HL-60 (cell line): ENCODE measurements around the gene SPOP.

Experiments
- DNase-seq, 2 experiments: peaks; one replicate each; pipeline ENCODE4 v3.0.0-alpha.2; 2010 to 2020; ENCODE audit warnings: low read depth in 1 of 2, low spot score in 1 of 2
- H3K27ac ChIP-seq: fragments of 250-450 bp; sonication (Bioruptor Pico); replicated peaks from 2 replicates; pipeline ENCODE4 v1.5.1; 2020; ENCODE audit warnings: mild to moderate bottlenecking, moderate library complexity
- H3K27me3 ChIP-seq: fragments of 250-450 bp; sonication (Bioruptor Pico); 2 replicates; pipeline ENCODE4 v1.5.1; 2021; ENCODE audit warnings: mild to moderate bottlenecking, moderate library complexity; ENCODE audit not compliant: insufficient read depth, poor library complexity, severe bottlenecking
- H3K4me3 ChIP-seq: replicated peaks from 2 replicates; pipeline ENCODE4 v1.5.1; 2011; ENCODE audit warnings: mild to moderate bottlenecking, control low read depth, low read length; ENCODE audit not compliant: insufficient read depth
- GABPA ChIP-seq: IDR thresholded peaks from 2 replicates; pipeline ENCODE4 v1.6.1; 2012; ENCODE audit warnings: low read depth
- POLR2AphosphoS5 ChIP-seq: IDR thresholded peaks from 2 replicates; pipeline ENCODE4 v1.6.1; 2012; ENCODE audit warnings: low read depth
- SPI1 ChIP-seq: IDR thresholded peaks from 2 replicates; pipeline ENCODE4 v1.6.1; 2012; ENCODE audit warnings: low read depth, mild to moderate bottlenecking, borderline replicate concordance
- TF ChIP-seq, protein P1 (sequence below): IDR thresholded peaks from one replicate; pipeline ENCODE4 v1.5.1; 2011; ENCODE audit warnings: low read length, control low read depth, inconsistent platforms; ENCODE audit not compliant: insufficient read depth
- TF ChIP-seq, protein P2 (sequence below): IDR thresholded peaks from 2 replicates; pipeline ENCODE4 v1.6.1; 2012; ENCODE audit warnings: low read depth; ENCODE audit not compliant: insufficient replicate concordance

Gene SPOP

DNA sequence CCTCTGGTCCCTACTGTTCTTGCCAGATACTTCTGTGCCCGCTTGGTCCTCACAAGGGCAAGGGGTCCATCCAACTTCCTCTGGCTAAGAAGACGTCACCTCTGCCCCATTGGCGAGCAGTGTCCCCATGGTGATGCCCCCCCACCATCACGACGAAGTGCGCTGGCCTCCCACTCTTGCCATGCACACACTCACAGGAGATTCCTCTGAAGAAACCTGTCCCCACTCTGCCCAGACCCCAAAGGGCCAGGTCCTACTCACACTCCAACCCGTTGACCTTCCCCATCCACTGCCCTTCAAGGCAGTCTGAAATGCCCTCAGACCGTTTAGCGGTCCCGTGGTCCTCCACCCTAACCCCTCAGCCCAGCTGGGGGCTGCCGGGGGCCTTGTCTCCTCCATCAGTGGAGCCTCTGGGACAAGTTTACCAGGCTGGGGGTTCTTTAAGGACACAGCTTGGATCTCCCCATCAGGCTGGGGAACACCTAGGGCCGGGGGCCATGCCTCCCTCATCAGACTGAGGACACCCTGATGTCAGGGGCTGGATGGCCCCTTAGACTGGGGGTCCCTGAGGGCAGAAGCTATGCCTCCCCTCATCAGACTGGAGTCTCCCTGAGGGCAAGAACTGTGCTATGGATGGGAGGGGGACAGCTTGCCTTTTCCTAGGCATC is 95.7 kb downstream of the SPOP start:
- no peak overlapping the region for H3K27ac ChIP-seq
- DNase-seq = no peak
- no peak overlapping the region for H3K4me3 ChIP-seq
- TF ChIP-seq GABPA = no peak
- TF ChIP-seq, protein P1, sequence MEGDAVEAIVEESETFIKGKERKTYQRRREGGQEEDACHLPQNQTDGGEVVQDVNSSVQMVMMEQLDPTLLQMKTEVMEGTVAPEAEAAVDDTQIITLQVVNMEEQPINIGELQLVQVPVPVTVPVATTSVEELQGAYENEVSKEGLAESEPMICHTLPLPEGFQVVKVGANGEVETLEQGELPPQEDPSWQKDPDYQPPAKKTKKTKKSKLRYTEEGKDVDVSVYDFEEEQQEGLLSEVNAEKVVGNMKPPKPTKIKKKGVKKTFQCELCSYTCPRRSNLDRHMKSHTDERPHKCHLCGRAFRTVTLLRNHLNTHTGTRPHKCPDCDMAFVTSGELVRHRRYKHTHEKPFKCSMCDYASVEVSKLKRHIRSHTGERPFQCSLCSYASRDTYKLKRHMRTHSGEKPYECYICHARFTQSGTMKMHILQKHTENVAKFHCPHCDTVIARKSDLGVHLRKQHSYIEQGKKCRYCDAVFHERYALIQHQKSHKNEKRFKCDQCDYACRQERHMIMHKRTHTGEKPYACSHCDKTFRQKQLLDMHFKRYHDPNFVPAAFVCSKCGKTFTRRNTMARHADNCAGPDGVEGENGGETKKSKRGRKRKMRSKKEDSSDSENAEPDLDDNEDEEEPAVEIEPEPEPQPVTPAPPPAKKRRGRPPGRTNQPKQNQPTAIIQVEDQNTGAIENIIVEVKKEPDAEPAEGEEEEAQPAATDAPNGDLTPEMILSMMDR = no peak
- no peak for TF ChIP-seq POLR2AphosphoS5
- TF ChIP-seq SPI1 = no peak
- TF ChIP-seq, protein P2, sequence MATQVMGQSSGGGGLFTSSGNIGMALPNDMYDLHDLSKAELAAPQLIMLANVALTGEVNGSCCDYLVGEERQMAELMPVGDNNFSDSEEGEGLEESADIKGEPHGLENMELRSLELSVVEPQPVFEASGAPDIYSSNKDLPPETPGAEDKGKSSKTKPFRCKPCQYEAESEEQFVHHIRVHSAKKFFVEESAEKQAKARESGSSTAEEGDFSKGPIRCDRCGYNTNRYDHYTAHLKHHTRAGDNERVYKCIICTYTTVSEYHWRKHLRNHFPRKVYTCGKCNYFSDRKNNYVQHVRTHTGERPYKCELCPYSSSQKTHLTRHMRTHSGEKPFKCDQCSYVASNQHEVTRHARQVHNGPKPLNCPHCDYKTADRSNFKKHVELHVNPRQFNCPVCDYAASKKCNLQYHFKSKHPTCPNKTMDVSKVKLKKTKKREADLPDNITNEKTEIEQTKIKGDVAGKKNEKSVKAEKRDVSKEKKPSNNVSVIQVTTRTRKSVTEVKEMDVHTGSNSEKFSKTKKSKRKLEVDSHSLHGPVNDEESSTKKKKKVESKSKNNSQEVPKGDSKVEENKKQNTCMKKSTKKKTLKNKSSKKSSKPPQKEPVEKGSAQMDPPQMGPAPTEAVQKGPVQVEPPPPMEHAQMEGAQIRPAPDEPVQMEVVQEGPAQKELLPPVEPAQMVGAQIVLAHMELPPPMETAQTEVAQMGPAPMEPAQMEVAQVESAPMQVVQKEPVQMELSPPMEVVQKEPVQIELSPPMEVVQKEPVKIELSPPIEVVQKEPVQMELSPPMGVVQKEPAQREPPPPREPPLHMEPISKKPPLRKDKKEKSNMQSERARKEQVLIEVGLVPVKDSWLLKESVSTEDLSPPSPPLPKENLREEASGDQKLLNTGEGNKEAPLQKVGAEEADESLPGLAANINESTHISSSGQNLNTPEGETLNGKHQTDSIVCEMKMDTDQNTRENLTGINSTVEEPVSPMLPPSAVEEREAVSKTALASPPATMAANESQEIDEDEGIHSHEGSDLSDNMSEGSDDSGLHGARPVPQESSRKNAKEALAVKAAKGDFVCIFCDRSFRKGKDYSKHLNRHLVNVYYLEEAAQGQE = no peak
- peaks cover 3% of the 10 kb centered on the region for H3K27me3 ChIP-seq

DNA sequence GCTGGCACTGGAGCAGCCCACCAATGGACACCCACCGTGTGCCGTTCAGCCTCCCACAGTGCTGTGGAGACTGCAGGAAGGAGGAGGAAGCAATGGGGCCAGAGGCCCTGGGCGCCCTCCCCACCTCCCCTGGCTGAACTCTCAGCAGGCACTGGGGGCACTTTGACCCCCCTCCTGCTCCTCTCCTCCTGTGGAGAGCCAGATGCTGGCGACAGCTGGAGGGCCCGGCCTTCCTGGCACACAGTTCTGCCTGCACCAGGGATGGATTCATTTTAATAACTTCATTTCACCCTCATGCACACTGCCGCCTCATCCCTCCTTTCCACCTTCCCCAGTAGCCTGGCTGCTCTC is 96.3 kb downstream of the SPOP start:
- H3K4me3 ChIP-seq = no peak overlapping the region
- no peak for DNase-seq
- peaks cover 8% of the 10 kb centered on the region for H3K27me3 ChIP-seq

DNA sequence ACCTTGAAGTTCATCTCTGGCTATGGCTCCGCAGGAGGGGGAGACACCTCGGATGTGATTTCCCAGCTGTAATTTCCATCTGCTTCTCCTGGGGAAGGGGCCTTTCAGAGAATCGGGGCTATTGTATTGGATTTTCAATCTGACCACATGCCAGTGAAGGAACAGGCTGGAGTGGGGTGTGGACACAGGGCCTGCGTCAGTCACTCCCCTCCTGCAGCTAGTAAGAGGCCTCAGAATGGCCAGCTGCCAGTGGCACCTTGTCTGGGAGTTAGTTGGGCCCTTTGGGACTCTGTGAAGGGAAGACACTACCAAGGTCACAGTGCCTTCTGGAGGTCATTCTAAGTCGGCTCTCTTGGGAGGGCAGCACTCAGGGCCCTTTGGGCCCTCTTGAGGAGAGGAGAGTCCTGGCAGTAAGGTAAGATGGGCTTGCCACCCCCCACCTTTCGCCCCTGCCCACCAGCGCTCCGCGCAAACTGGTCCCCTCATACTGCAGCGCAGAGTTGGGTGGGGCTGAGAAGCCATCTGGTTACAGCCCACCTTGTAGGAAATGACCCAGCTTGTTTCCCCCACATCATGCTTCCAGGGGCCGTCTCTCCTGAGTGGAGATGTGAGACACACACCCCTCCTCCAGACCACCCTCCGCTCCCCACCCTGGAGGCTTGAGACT is 96.8 kb downstream of the SPOP start:
- TF ChIP-seq SPI1 (no peak), POLR2AphosphoS5 (no peak), GABPA (no peak)
- TF ChIP-seq, protein P1 = no peak
- TF ChIP-seq, protein P2 = no peak
- Histone ChIP-seq H3K4me3 (no peak overlapping the region), H3K27me3 (peaks cover 12% of the 10 kb centered on the region), H3K27ac (no peak overlapping the region)
- no peak for DNase-seq

More for the DNA sequence above, 96.3 kb downstream of the SPOP start:
- no peak overlapping the region for H3K27ac ChIP-seq
- TF ChIP-seq GABPA (no peak), POLR2AphosphoS5 (no peak), SPI1 (no peak)
- TF ChIP-seq, protein P1 = no peak
- TF ChIP-seq, protein P2 = no peak
